GM23338 (cell line): ENCODE results near the gene KCNH6. TPM values are rescaled to one million over a fixed set of nuclear protein-coding genes. Genes with fewer than 3 reads are reported as not detected.

Experiments
- ATAC-seq: fragments of 200-7000 bp; cut with Tn5 transposase; 3 replicates; pipeline ENCODE4 v1.9.1; 2020
- DNase-seq: peaks from one replicate; pipeline ENCODE4 v3.0.0-alpha.2; 2015; ENCODE audit warnings: low spot score
- H2AFZ ChIP-seq: fragments of 200-600 bp; sonication (generic); 2 replicates; pipeline ENCODE4 v1.8.0; 2016; ENCODE audit warnings: antibody characterized with exemption, mild to moderate bottlenecking, moderate library complexity
- H3F3A ChIP-seq: fragments of 200-600 bp; sonication (generic); replicated peaks from 2 replicates; pipeline ENCODE4 v1.8.0; 2017; ENCODE audit warnings: antibody characterized with exemption, mixed run types, low read depth
- H3K27ac ChIP-seq: fragments of 200-600 bp; sonication (generic); 2 replicates; pipeline ENCODE4 v1.6.1; 2016; ENCODE audit warnings: low read depth
- H3K27me3 ChIP-seq: fragments of 200-600 bp; sonication (generic); 2 replicates; pipeline ENCODE4 v1.8.0; 2016; ENCODE audit warnings: mild to moderate bottlenecking, mixed run types, moderate library complexity; ENCODE audit not compliant: insufficient read depth
- H3K36me3 ChIP-seq: fragments of 200-600 bp; sonication (generic); 2 replicates; pipeline ENCODE4 v1.8.0; 2016; ENCODE audit warnings: mild to moderate bottlenecking; ENCODE audit not compliant: insufficient read depth
- H3K4me1 ChIP-seq: fragments of 200-600 bp; sonication (generic); 2 replicates; pipeline ENCODE4 v1.8.0; 2016; ENCODE audit warnings: mild to moderate bottlenecking, moderate library complexity; ENCODE audit not compliant: insufficient read depth
- H3K4me2 ChIP-seq: fragments of 200-600 bp; sonication (generic); 2 replicates; pipeline ENCODE4 v1.7.1; 2017; ENCODE audit warnings: mixed run types
- H3K4me3 ChIP-seq: fragments of 200-600 bp; sonication (generic); 2 replicates; pipeline ENCODE4 v1.6.1; 2016; ENCODE audit warnings: mixed run types
- H3K79me2 ChIP-seq: fragments of 200-600 bp; sonication (generic); replicated peaks from 2 replicates; pipeline ENCODE4 v1.8.0; 2017; ENCODE audit warnings: mild to moderate bottlenecking; ENCODE audit not compliant: insufficient read depth
- H3K9me2 ChIP-seq: fragments of 200-600 bp; sonication (generic); 2 replicates; pipeline ENCODE4 v1.8.0; 2017; ENCODE audit not compliant: insufficient read depth
- H4K20me1 ChIP-seq: fragments of 200-600 bp; sonication (generic); replicated peaks from 2 replicates; pipeline ENCODE4 v1.8.0; 2017; ENCODE audit warnings: mild to moderate bottlenecking; ENCODE audit not compliant: insufficient read depth
- H3K27ac Mint-ChIP-seq: 2 replicates; pipeline ENCODE4 v1.8.0; 2020; ENCODE audit warnings: inconsistent platforms, mild to moderate bottlenecking, moderate library complexity, mixed read lengths
- H3K27me3 Mint-ChIP-seq: 3 replicates; pipeline ENCODE4 v1.8.0; 2022; ENCODE audit warnings: low read depth, mild to moderate bottlenecking, moderate library complexity, mixed read lengths, inconsistent platforms; ENCODE audit not compliant: insufficient read depth, poor library complexity
- H3K36me3 Mint-ChIP-seq: 3 replicates; pipeline ENCODE4 v1.8.0; 2021; ENCODE audit warnings: low read depth, mild to moderate bottlenecking, inconsistent platforms, moderate library complexity, mixed read lengths
- H3K4me1 Mint-ChIP-seq: 3 replicates; pipeline ENCODE4 v1.8.0; 2020; ENCODE audit warnings: mild to moderate bottlenecking, inconsistent platforms, mixed read lengths
- H3K4me3 Mint-ChIP-seq: 3 replicates; pipeline ENCODE4 v1.8.0; 2021; ENCODE audit warnings: moderate library complexity, mild to moderate bottlenecking, inconsistent platforms, mixed read lengths
- H3K9me3 Mint-ChIP-seq: 3 replicates; pipeline ENCODE4 v1.8.0; 2020; ENCODE audit warnings: moderate library complexity, mild to moderate bottlenecking, inconsistent platforms, mixed read lengths
- CREB1 ChIP-seq: fragments of 250-450 bp; sonication (Bioruptor Pico); IDR thresholded peaks from 2 replicates; pipeline ENCODE4 v1.5.0; 2020; ENCODE audit warnings: low read depth, mild to moderate bottlenecking, moderate library complexity
- CTCF ChIP-seq, 2 experiments: fragments of 200-600 bp in 1 of 2; sonication (generic) in 1 of 2; conservative IDR thresholded peaks; 2 replicates each; pipeline versions ENCODE4 v1.5.1 to v1.6.1; 2016 to 2017; ENCODE audit warnings: antibody characterized with exemption in 2 of 2, low read depth in 2 of 2, mild to moderate bottlenecking in 2 of 2, moderate library complexity in 1 of 2
- ETS1 ChIP-seq: IDR thresholded peaks from 2 replicates; pipeline ENCODE4 v1.6.1; 2016; ENCODE audit warnings: antibody characterized with exemption
- EZH2 ChIP-seq: fragments of 200-600 bp; sonication (generic); IDR thresholded peaks from one replicate; pipeline ENCODE4 v1.8.0; 2017; ENCODE audit warnings: antibody characterized with exemption, mild to moderate bottlenecking, low read depth; ENCODE audit not compliant: unreplicated experiment
- EZH2phosphoT487 ChIP-seq: fragments of 200-600 bp; sonication (generic); IDR thresholded peaks from one replicate; pipeline ENCODE4 v1.8.1; 2018; ENCODE audit warnings: antibody characterized with exemption; ENCODE audit not compliant: unreplicated experiment
- JUNB ChIP-seq: IDR thresholded peaks from one replicate; pipeline ENCODE4 v1.6.1; 2016; ENCODE audit warnings: antibody characterized with exemption; ENCODE audit not compliant: unreplicated experiment
- NANOG ChIP-seq: IDR thresholded peaks from 2 replicates; pipeline ENCODE4 v1.6.1; 2016; ENCODE audit warnings: antibody characterized with exemption, borderline replicate concordance
- POLR2AphosphoS5 ChIP-seq: IDR thresholded peaks from 2 replicates; pipeline ENCODE4 v1.6.1; 2016; ENCODE audit warnings: antibody characterized with exemption, low read depth
- REST ChIP-seq: IDR thresholded peaks from one replicate; pipeline ENCODE4 v1.6.1; 2018; ENCODE audit warnings: antibody characterized with exemption; ENCODE audit not compliant: unreplicated experiment
- STAT1 ChIP-seq: IDR thresholded peaks from one replicate; pipeline ENCODE4 v1.6.1; 2016; ENCODE audit warnings: antibody characterized with exemption; ENCODE audit not compliant: unreplicated experiment
- ZNF114 ChIP-seq: fragments of 250-450 bp; sonication (Bioruptor Pico); IDR thresholded peaks from 2 replicates; pipeline ENCODE4 v1.5.0; 2020; ENCODE audit warnings: mild to moderate bottlenecking, moderate library complexity
- ZNF331 ChIP-seq: fragments of 250-450 bp; sonication (Bioruptor Pico); IDR thresholded peaks from 2 replicates; pipeline ENCODE4 v1.5.0; 2020; ENCODE audit warnings: low read depth, mild to moderate bottlenecking, moderate library complexity
- ZNF462 ChIP-seq: fragments of 250-450 bp; sonication (Bioruptor Pico); IDR thresholded peaks from 2 replicates; pipeline ENCODE4 v1.5.0; 2020; ENCODE audit warnings: mild to moderate bottlenecking, moderate library complexity
- polyA plus RNA-seq: library from polyadenylated mRNA; unstranded; fragments of >200 nt; fragmentation: Nextera tagmentation; extraction: Ambion mirVana; gene quantifications from 2 replicates; pipeline ENCODE4 v1.2.1, GENCODE V29; 2016
- total RNA-seq: library from RNA; depleted of rRNA; stranded (reverse); fragments of >200 nt; shearing (Covaris generic); gene quantifications from 2 replicates; pipeline ENCODE4 v1.2.3, GENCODE V29; 2014

KCNH6 gene
- total and polyA plus RNA-seq, 2 experiments from 2014 or later, result 1.3 to 2.8 TPM

- Mint-ChIP-seq H3K27ac (peak overlapping the region; percentile 78; the same call in 1 of the 2 replicates), H3K4me3 (no peak overlapping the region), H3K27me3 (peaks cover 2% of the 10 kb centered on the region), H3K9me3 (no peaks in the 10 kb centered on the region), H3K36me3 (no peaks in the 10 kb centered on the region), H3K4me1 (peaks cover 10% of the 10 kb centered on the region)
- Histone ChIP-seq H3F3A (no peaks in the 10 kb centered on the region), H3K27me3 (no peaks in the 10 kb centered on the region), H3K27ac (no peak overlapping the region), H3K79me2 (no peaks in the 10 kb centered on the region), H2AFZ (no peak overlapping the region), H3K4me2 (no peak overlapping the region), H3K9me2 (no peaks in the 10 kb centered on the region), H4K20me1 (no peaks in the 10 kb centered on the region), H3K4me1 (no peaks in the 10 kb centered on the region), H3K4me3 (no peak overlapping the region), H3K36me3 (no peaks in the 10 kb centered on the region)
- DNase-seq (no peak), ATAC-seq (no peak)
- TF ChIP-seq ETS1, result no peak
- TF ChIP-seq POLR2AphosphoS5, result no peak
- no peak for TF ChIP-seq NANOG
- TF ChIP-seq CTCF (conservative IDR thresholded peaks at IDR 0.05; ENCODE audit: low read depth in 2 of 2), result no peak
- no peak for TF ChIP-seq ZNF114 (CRISPR knock-in tag)
- no peak for TF ChIP-seq CREB1 (CRISPR knock-in tag)
- no peak for TF ChIP-seq ZNF462
- no peak for TF ChIP-seq EZH2
- no peak for TF ChIP-seq STAT1
- TF ChIP-seq ZNF331 (CRISPR knock-in tag), result no peak
- TF ChIP-seq REST, result no peak
- TF ChIP-seq EZH2phosphoT487, result no peak
- TF ChIP-seq JUNB, result no peak
Observed at GRCh38 chr17:63498626-63499195, 24.4 kb upstream of the KCNH6 start.
